Measurements from ENCODE around the gene TJP1.

GRCh38 chr15:29842290-29842689 lies 20.0 kb upstream of the TJP1 start:
- no peak for TF ChIP-seq POLR2A (IDR thresholded peaks at IDR 0.05; ENCODE audit: control extremely low read depth in 1 of 2, low read depth in 2 of 2, low read length in 2 of 2)
- TF ChIP-seq, protein P1, sequence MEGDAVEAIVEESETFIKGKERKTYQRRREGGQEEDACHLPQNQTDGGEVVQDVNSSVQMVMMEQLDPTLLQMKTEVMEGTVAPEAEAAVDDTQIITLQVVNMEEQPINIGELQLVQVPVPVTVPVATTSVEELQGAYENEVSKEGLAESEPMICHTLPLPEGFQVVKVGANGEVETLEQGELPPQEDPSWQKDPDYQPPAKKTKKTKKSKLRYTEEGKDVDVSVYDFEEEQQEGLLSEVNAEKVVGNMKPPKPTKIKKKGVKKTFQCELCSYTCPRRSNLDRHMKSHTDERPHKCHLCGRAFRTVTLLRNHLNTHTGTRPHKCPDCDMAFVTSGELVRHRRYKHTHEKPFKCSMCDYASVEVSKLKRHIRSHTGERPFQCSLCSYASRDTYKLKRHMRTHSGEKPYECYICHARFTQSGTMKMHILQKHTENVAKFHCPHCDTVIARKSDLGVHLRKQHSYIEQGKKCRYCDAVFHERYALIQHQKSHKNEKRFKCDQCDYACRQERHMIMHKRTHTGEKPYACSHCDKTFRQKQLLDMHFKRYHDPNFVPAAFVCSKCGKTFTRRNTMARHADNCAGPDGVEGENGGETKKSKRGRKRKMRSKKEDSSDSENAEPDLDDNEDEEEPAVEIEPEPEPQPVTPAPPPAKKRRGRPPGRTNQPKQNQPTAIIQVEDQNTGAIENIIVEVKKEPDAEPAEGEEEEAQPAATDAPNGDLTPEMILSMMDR (IDR thresholded peaks at IDR 0.05; ENCODE audit: control extremely low read depth in 1 of 3, insufficient read depth in 1 of 3, low read depth in 1 of 3, low read length in 3 of 3) = no peak
- no peak for TF ChIP-seq PHF8 (conservative IDR thresholded peaks at IDR 0.05; ENCODE audit: low read depth, low read length)
- TF ChIP-seq POLR2AphosphoS5 (IDR thresholded peaks at IDR 0.05; ENCODE audit: low read depth, low read length) = no peak
- TF ChIP-seq BRCA1 (IDR thresholded peaks at IDR 0.05; ENCODE audit: low read depth, low read length) = no peak
